Endothelial cell of umbilical vein (primary cell): ENCODE data around the gene STAB2. TPM values are rescaled to one million over a fixed set of nuclear protein-coding genes. Genes with fewer than 3 reads are reported as not detected.

Experiments
- BruUV-seq: library from RNA; stranded (reverse); fragments of 400-500 nt; replicated peaks from 2 replicates; lab custom pipeline; 2021; lab: Mats Ljungman, UMichigan
- CTCF ChIA-PET: fragments of 300-600, 350-600 bp; sonication (Branson Sonifier 250); formaldehyde crosslinking; loops from one replicate; lab custom pipeline; 2021; ENCODE audit warnings: antibody characterized with exemption, inconsistent platforms; lab: Charles Lee
- POLR2A ChIA-PET: fragments of 300-600, 350-600 bp; sonication (Branson Sonifier 250); formaldehyde crosslinking; loops from one replicate; lab custom pipeline; 2021; ENCODE audit warnings: antibody characterized with exemption, inconsistent platforms; lab: Charles Lee
- DNase-seq: peaks from one replicate; pipeline ENCODE4 v3.0.0-alpha.2; 2011; ENCODE audit warnings: low read depth, low spot score
- FAIRE-seq: peaks from 2 replicates; lab custom pipeline; 2011; peaks lifted over from hg19 to GRCh38; lab: Jason Lieb, UNC
- H2AFZ ChIP-seq: 2 replicates; pipeline ENCODE4 v1.6.0; 2012; ENCODE audit warnings: low read depth, low read length, control low read depth, inconsistent platforms
- H3K27ac ChIP-seq: 2 replicates; pipeline ENCODE4 v1.5.1; 2011; ENCODE audit warnings: low read depth, mild to moderate bottlenecking, control low read depth, low read length, moderate library complexity; ENCODE audit not compliant: insufficient read depth
- H3K27me3 ChIP-seq, 2 experiments: 2 replicates each; pipeline versions ENCODE4 v1.6.0 to v1.6.1; 2011; ENCODE audit warnings: low read length in 2 of 2, mixed read lengths in 1 of 2; ENCODE audit not compliant: control insufficient read depth in 2 of 2, insufficient read depth in 2 of 2
- H3K36me3 ChIP-seq, 2 experiments: 2 replicates in 1 of 2; 3 replicates in 1 of 2; pipeline ENCODE4 v1.5.1; 2011; ENCODE audit warnings: low read length in 2 of 2, mild to moderate bottlenecking in 1 of 2, moderate library complexity in 1 of 2; ENCODE audit not compliant: control insufficient read depth in 2 of 2, insufficient read depth in 2 of 2; ENCODE audit errors: extremely low read depth in 1 of 2
- H3K4me1 ChIP-seq: 3 replicates; pipeline ENCODE4 v1.5.1; 2011; ENCODE audit warnings: mild to moderate bottlenecking, low read length; ENCODE audit not compliant: control insufficient read depth, insufficient read depth; ENCODE audit errors: extremely low read depth
- H3K4me2 ChIP-seq: 2 replicates; pipeline ENCODE4 v1.6.1; 2011; ENCODE audit warnings: low read length, control low read depth, mixed read lengths; ENCODE audit not compliant: insufficient read depth
- H3K4me3 ChIP-seq, 3 experiments: fragments of 200-600 bp in 1 of 3; sonication (generic), shearing (Covaris generic) in 1 of 3; replicated peaks in 1 of 3; 2 replicates each; pipeline ENCODE4 v1.5.1; 2011 to 2016; ENCODE audit warnings: control low read depth in 3 of 3, low read length in 3 of 3, mild to moderate bottlenecking in 2 of 3, inconsistent platforms in 1 of 3, low read depth in 1 of 3, moderate library complexity in 1 of 3; ENCODE audit not compliant: insufficient read depth in 1 of 3
- H3K79me2 ChIP-seq: 2 replicates; pipeline ENCODE4 v1.6.0; 2012; ENCODE audit warnings: low read length, inconsistent platforms; ENCODE audit not compliant: control insufficient read depth, insufficient read depth
- H3K9ac ChIP-seq: replicated peaks from 2 replicates; pipeline ENCODE3; 2011; ENCODE audit warnings: low read length, control low read depth; ENCODE audit not compliant: insufficient read depth; ENCODE audit errors: extremely low read depth
- H3K9me1 ChIP-seq: replicated peaks from 3 replicates; pipeline ENCODE4 v1.6.0; 2011; ENCODE audit warnings: mild to moderate bottlenecking, low read length; ENCODE audit not compliant: control insufficient read depth, insufficient read depth; ENCODE audit errors: extremely low read depth
- H3K9me3 ChIP-seq: replicated peaks from 2 replicates; pipeline ENCODE4 v1.5.1; 2012; ENCODE audit warnings: low read length, inconsistent platforms; ENCODE audit not compliant: control insufficient read depth, insufficient read depth
- H4K20me1 ChIP-seq: replicated peaks from 2 replicates; pipeline ENCODE3; 2011; ENCODE audit warnings: mild to moderate bottlenecking, low read length; ENCODE audit not compliant: control insufficient read depth, insufficient read depth; ENCODE audit errors: extremely low read depth
- EZH2 ChIP-seq: IDR thresholded peaks from 2 replicates; pipeline ENCODE4 v1.6.1; 2012; ENCODE audit warnings: borderline replicate concordance, low read depth, mild to moderate bottlenecking, moderate library complexity, low read length, inconsistent platforms; ENCODE audit not compliant: severe bottlenecking
- FOS ChIP-seq: IDR thresholded peaks from 2 replicates; pipeline ENCODE4 v1.6.1; 2011; ENCODE audit warnings: mild to moderate bottlenecking, low read length, moderate library complexity, borderline replicate concordance; ENCODE audit not compliant: insufficient read depth
- GATA2 ChIP-seq: IDR thresholded peaks from 2 replicates; pipeline ENCODE4 v1.7.0; 2011; ENCODE audit warnings: low read depth, mild to moderate bottlenecking, moderate library complexity, mixed read lengths, low read length; ENCODE audit not compliant: insufficient read length, insufficient read depth
- JUN ChIP-seq: IDR thresholded peaks from 2 replicates; pipeline ENCODE4 v1.6.1; 2011; ENCODE audit warnings: borderline replicate concordance, low read depth; ENCODE audit not compliant: insufficient read length, insufficient read depth
- MYC ChIP-seq: IDR thresholded peaks from one replicate; pipeline ENCODE4 v1.6.1; 2011; ENCODE audit warnings: mild to moderate bottlenecking, low read depth, low read length
- POLR2A ChIP-seq: IDR thresholded peaks from 2 replicates; pipeline ENCODE4 v1.6.1; 2012; ENCODE audit warnings: low read depth, mild to moderate bottlenecking, control low read depth, low read length
- POLR2AphosphoS5 ChIP-seq: IDR thresholded peaks from 2 replicates; pipeline ENCODE4 v1.6.1; 2012; ENCODE audit warnings: low read depth, mild to moderate bottlenecking, control low read depth, low read length, moderate library complexity; ENCODE audit not compliant: insufficient read depth
- dilution Hi-C: fragments of 300-500 bp; cut with MboI; formaldehyde crosslinking; loops from one replicate; pipeline ENCODE4 v1.15.0; 2019; ENCODE audit warnings: low sequenced_read_pairs; ENCODE audit not compliant: extremely low pct_ligation_motif_present
- intact Hi-C: fragments of 100-400 bp; cut with micrococcal nuclease; formaldehyde crosslinking; loops from one replicate; pipeline ENCODE4 v1.10.0; 2022
- polyA plus RNA-seq, 4 experiments: library from polyadenylated mRNA; depleted of rRNA in 3 of 4; stranded (reverse) in 3 of 4; unstranded in 1 of 4; fragments of >200 nt; gene quantifications; 2 replicates each; pipeline versions ENCODE4 v1.2.1 to v1.2.3, GENCODE V29; 2011 to 2012; ENCODE audit warnings: missing spikeins in 1 of 4
- total RNA-seq: library from RNA; stranded (reverse); gene quantifications from 2 replicates; pipeline ENCODE4 v1.2.3, GENCODE V29; 2021
- TF ChIP-seq, protein P1 (sequence below), 2 donors: IDR thresholded peaks; 1 replicate in 1 of 2; 2 replicates in 1 of 2; pipeline ENCODE4 v1.5.1; 2011; ENCODE audit warnings: low read length in 2 of 2, mild to moderate bottlenecking in 2 of 2, moderate library complexity in 2 of 2, control low read depth in 1 of 2, inconsistent platforms in 1 of 2, low read depth in 1 of 2; ENCODE audit not compliant: insufficient read depth in 1 of 2; ENCODE audit errors: extremely low read depth in 1 of 2
- TF ChIP-seq, protein P2 (sequence below): IDR thresholded peaks from 2 replicates; pipeline ENCODE4 v1.6.1; 2011; ENCODE audit not compliant: insufficient read depth, insufficient read length

The STAB2 gene
- total and polyA plus RNA-seq, 2 donors (not counting 3 experiments of a cell fraction or from before 2014, with no cell fraction given) = 0.01 TPM; not detected in 1

DNA sequence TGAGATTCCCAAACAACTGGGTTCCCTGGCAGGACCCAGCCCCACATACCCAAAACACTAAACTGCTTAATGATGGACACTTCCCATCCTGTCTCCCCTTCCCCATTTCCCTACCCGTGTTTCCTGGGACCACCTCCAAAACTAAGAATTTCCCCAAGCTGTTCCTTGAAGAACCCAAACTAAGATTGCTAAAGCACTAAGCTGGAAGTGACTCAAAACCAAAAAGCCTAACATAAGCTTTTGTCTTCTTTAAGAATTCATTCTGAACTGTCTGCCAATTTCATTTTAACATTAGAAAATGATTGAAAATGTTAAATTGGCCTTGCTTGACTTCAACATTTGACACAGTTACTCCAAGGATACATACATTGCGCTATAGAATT lies 29.5 kb upstream of the STAB2 start:
- Histone ChIP-seq H3K27me3 (no peaks in the 10 kb centered on the region), H3K4me2 (no peak overlapping the region), H3K36me3 (no peaks in the 10 kb centered on the region), H3K9me1 (no peaks in the 10 kb centered on the region), H3K4me1 (no peaks in the 10 kb centered on the region), H3K9me3 (no peaks in the 10 kb centered on the region), H3K27ac (no peak overlapping the region), H2AFZ (no peak overlapping the region), H3K9ac (no peak overlapping the region), H3K79me2 (no peaks in the 10 kb centered on the region), H3K4me3 (no peak overlapping the region), H4K20me1 (no peaks in the 10 kb centered on the region)
- no peak for FAIRE-seq
- ChIA-PET CTCF (no interaction called here), POLR2A (no interaction called here)
- no TSS peak for BruUV-seq
- intact Hi-C loops = no loop called here
- DNase-seq = no peak
- no peak for TF ChIP-seq GATA2
- no peak for TF ChIP-seq JUN
- TF ChIP-seq FOS = no peak
- TF ChIP-seq MYC = no peak
- no peak for TF ChIP-seq EZH2
- TF ChIP-seq POLR2AphosphoS5 = no peak
- TF ChIP-seq, protein P1, sequence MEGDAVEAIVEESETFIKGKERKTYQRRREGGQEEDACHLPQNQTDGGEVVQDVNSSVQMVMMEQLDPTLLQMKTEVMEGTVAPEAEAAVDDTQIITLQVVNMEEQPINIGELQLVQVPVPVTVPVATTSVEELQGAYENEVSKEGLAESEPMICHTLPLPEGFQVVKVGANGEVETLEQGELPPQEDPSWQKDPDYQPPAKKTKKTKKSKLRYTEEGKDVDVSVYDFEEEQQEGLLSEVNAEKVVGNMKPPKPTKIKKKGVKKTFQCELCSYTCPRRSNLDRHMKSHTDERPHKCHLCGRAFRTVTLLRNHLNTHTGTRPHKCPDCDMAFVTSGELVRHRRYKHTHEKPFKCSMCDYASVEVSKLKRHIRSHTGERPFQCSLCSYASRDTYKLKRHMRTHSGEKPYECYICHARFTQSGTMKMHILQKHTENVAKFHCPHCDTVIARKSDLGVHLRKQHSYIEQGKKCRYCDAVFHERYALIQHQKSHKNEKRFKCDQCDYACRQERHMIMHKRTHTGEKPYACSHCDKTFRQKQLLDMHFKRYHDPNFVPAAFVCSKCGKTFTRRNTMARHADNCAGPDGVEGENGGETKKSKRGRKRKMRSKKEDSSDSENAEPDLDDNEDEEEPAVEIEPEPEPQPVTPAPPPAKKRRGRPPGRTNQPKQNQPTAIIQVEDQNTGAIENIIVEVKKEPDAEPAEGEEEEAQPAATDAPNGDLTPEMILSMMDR (IDR thresholded peaks at IDR 0.05; ENCODE audit: extremely low read depth in 1 of 2, insufficient read depth in 1 of 2, low read depth in 1 of 2, low read length in 2 of 2) = no peak
- TF ChIP-seq, protein P2, sequence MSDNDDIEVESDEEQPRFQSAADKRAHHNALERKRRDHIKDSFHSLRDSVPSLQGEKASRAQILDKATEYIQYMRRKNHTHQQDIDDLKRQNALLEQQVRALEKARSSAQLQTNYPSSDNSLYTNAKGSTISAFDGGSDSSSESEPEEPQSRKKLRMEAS = no peak
- TF ChIP-seq POLR2A = no peak
- dilution Hi-C loops = no loop called here
